Uterus (tissue), 4 donors: Measurements from ENCODE around the gene ATG16L1. TPM values are rescaled to one million over a fixed set of nuclear protein-coding genes. Genes with fewer than 3 reads are reported as not detected.

Experiments
- DNase-seq, 2 donors: peaks; one replicate each; pipeline ENCODE4 v3.0.0-alpha.2; 2019 to 2020
- H3K27ac ChIP-seq, 2 donors: fragments of 200-600 bp; sonication (generic); 1 replicate in 1 of 2; 2 replicates in 1 of 2; pipeline ENCODE4 v1.5.1; 2016 to 2018
- H3K27me3 ChIP-seq, 2 donors: fragments of 200-600 bp; sonication (generic); one replicate each; pipeline ENCODE4 v1.5.1; 2018 to 2019; ENCODE audit warnings: control low read depth in 1 of 2
- H3K36me3 ChIP-seq, 2 donors: fragments of 200-600 bp; sonication (generic); one replicate each; pipeline ENCODE4 v1.5.1; 2019; ENCODE audit warnings: control low read depth in 1 of 2
- H3K4me1 ChIP-seq, 2 donors: fragments of 200-600 bp; sonication (generic); one replicate each; pipeline ENCODE4 v1.5.1; 2018 to 2019; ENCODE audit warnings: control low read depth in 1 of 2
- H3K4me3 ChIP-seq, 2 donors: fragments of 200-600 bp; sonication (generic); 1 replicate in 1 of 2; 2 replicates in 1 of 2; pipeline ENCODE4 v1.5.1; 2018 to 2019; ENCODE audit warnings: mild to moderate bottlenecking in 1 of 2
- H3K9me3 ChIP-seq, 2 donors: fragments of 200-600 bp; sonication (generic); one replicate each; pipeline ENCODE4 v1.5.1; 2019; ENCODE audit warnings: control low read depth in 1 of 2
- POLR2A ChIP-seq, 2 donors: fragments of 450-650 bp; IDR thresholded peaks; one replicate each; pipeline ENCODE4 v1.6.1; 2016; ENCODE audit warnings: antibody characterized with exemption in 2 of 2, mild to moderate bottlenecking in 1 of 2, moderate library complexity in 1 of 2
- intact Hi-C: fragments of 100-400 bp; cut with DNase I; formaldehyde crosslinking; loops from one replicate; pipeline ENCODE4 v1.15.1; 2023; ENCODE audit warnings: low total_unique reads
- total RNA-seq, 4 donors: library from RNA; depleted of rRNA in 3 of 4; stranded (reverse); fragments of >200 nt in 3 of 4; gene quantifications; one replicate each; pipeline versions ENCODE4 v1.1.0 to v1.2.4, GENCODE V29; 2014 to 2023
- TF ChIP-seq, protein P1 (sequence below), 4 experiments: fragments of 200-600 bp in 2 of 4; fragments of 450-650 bp in 2 of 4; sonication (generic) in 2 of 4; IDR thresholded peaks; one replicate each; pipeline ENCODE4 v1.5.1; 2016 to 2019; ENCODE audit warnings: antibody characterized with exemption in 4 of 4, mild to moderate bottlenecking in 2 of 4, moderate library complexity in 1 of 4
- donor health status: DM: yes; HTN: yes; CAD: no.

ATG16L1 gene
- total RNA-seq, 4 donors from 2014 or later = 26.2 to 42.9 (median 31.9) TPM

DNA sequence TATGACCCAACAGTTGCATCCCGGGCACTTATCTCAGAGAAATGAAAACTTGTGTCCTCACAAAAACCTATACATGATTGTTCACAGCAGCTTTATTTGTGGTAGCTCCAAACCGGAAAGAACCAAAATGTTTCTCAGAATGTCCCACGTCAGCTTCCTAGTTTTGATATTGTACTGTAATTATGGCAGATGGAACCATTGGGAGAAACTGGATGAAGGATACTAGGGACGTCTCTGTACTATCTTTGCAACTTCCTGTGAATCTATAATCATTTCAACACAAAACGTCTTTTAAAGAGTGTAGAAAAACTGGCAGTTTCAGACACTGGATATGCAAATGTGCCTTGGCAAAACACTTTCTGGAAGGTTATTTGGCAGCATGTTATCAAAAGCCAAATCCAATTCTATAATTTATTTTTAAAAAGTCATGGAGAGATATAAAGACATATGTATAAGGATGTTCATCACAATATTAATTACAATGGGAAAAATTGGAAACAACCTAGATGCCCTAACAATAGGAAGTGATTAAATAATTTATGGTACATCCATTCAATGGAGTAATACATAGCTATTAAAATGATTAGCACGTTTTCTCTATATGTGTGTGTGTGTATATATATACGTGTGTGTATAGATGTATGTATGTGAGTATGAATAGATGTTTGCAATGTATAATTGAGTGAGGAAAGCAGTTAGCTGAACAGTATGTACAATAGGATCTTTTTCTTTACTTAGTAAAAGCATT is 65.9 kb downstream of the ATG16L1 start:
- Histone ChIP-seq H3K27ac (no peak overlapping the region), H3K4me3 (no peak overlapping the region), H3K36me3 (no peaks in the 10 kb centered on the region), H3K27me3 (no peaks in the 10 kb centered on the region), H3K4me1 (no peaks in the 10 kb centered on the region), H3K9me3 (no peaks in the 10 kb centered on the region)
- DNase-seq = no peak
- intact Hi-C loops = no loop called here
- TF ChIP-seq, protein P1, sequence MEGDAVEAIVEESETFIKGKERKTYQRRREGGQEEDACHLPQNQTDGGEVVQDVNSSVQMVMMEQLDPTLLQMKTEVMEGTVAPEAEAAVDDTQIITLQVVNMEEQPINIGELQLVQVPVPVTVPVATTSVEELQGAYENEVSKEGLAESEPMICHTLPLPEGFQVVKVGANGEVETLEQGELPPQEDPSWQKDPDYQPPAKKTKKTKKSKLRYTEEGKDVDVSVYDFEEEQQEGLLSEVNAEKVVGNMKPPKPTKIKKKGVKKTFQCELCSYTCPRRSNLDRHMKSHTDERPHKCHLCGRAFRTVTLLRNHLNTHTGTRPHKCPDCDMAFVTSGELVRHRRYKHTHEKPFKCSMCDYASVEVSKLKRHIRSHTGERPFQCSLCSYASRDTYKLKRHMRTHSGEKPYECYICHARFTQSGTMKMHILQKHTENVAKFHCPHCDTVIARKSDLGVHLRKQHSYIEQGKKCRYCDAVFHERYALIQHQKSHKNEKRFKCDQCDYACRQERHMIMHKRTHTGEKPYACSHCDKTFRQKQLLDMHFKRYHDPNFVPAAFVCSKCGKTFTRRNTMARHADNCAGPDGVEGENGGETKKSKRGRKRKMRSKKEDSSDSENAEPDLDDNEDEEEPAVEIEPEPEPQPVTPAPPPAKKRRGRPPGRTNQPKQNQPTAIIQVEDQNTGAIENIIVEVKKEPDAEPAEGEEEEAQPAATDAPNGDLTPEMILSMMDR (IDR thresholded peaks at IDR 0.05) = no peak
- TF ChIP-seq POLR2A (IDR thresholded peaks at IDR 0.05) = no peak

DNA sequence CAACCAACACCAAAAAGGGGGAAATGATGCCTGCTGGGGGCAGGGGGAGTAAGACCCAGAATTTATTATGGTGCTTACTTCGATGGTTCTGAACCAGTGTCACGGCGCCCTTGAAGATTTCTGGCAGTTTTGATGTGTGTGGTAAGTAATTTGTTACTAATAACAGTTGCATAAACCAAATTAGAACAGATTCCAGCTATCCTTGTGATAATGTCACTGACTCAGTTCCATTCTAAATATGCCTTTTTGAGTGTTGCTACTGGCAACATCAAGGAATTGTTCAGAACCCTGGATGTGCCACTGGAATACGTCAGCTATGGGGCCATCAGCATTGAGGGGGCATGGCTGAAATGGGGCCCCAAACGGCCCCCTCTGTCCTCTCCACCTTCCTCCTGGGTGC is 67.8 kb downstream of the ATG16L1 start:
- TF ChIP-seq, protein P1 (IDR thresholded peaks at IDR 0.05) = no peak
- no peak for TF ChIP-seq POLR2A (IDR thresholded peaks at IDR 0.05)
- no peaks in the 10 kb centered on the region for H3K9me3 ChIP-seq
- intact Hi-C loops = no loop called here
- H3K4me1 ChIP-seq = no peaks in the 10 kb centered on the region
- no peaks in the 10 kb centered on the region for H3K27me3 ChIP-seq
- H3K36me3 ChIP-seq = no peaks in the 10 kb centered on the region
- H3K4me3 ChIP-seq = no peak overlapping the region
- no peak overlapping the region for H3K27ac ChIP-seq
- no peak for DNase-seq

DNA sequence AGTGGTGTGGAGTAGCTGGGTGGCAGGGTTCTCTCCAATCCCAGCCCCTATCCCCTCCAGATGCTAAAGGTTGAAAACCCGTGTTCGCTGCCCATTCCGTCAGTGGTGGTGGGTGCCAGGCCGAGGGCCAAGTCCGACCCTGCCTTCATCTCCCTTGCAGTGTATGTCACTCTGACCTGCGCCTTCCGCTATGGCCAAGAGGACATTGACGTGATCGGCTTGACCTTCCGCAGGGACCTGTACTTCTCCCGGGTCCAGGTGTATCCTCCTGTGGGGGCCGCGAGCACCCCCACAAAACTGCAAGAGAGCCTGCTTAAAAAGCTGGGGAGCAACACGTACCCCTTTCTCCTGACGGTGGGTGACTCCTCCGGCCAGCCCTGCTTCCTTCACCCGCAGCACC is 69.0 kb downstream of the ATG16L1 start:
- Histone ChIP-seq H3K27ac (no peak overlapping the region), H3K4me1 (no peaks in the 10 kb centered on the region), H3K36me3 (no peaks in the 10 kb centered on the region), H3K4me3 (no peak overlapping the region), H3K27me3 (no peaks in the 10 kb centered on the region), H3K9me3 (no peaks in the 10 kb centered on the region)
- TF ChIP-seq POLR2A (IDR thresholded peaks at IDR 0.05) = no peak
- TF ChIP-seq, protein P1 (IDR thresholded peaks at IDR 0.05) = no peak
- no peak for DNase-seq
- intact Hi-C loops = no loop called here

DNA sequence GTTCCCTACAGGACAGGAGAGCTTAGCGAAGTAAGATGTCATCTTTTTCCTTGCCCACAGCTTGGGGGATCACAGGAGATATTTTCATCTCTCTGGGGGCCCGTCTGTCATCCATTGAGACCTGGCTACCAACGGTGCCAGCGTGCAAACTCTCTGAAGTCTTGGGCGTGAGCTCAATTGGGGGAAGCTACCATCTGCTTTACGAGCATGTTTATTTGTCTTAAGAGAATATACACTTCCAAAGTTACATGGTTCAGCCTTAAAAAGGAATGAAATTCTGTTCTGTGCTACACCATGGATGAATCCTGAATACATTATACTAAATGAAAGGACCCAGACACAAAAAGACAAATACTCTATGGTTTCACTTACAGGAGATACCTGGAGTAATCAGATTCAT is 69.7 kb downstream of the ATG16L1 start:
- Histone ChIP-seq H3K9me3 (no peaks in the 10 kb centered on the region), H3K4me3 (no peak overlapping the region), H3K27ac (no peak overlapping the region), H3K36me3 (no peaks in the 10 kb centered on the region), H3K4me1 (no peaks in the 10 kb centered on the region), H3K27me3 (no peaks in the 10 kb centered on the region)
- TF ChIP-seq, protein P1 (IDR thresholded peaks at IDR 0.05) = no peak
- no peak for TF ChIP-seq POLR2A (IDR thresholded peaks at IDR 0.05)
- no peak for DNase-seq
- intact Hi-C loops = no loop called here

DNA sequence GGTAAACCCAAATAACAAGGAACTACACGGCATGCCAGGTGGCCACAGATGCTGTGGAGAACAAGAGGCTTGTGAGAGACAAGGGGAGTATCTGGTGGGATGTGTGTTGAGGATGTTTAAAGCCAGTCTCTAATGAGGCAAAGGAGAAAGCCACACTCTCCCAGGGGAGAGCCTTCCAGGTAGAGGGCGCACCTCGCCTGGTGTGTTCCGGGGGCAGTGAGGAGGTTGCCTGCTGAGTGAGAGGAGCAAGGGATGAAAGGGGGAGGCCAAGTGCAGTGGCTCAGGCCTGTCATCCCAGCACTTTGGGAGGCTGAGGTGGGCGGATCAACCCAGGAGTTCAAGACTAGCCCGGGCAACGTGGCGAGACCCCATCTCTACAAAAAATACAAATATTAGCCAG is 72.4 kb downstream of the ATG16L1 start:
- Histone ChIP-seq H3K4me3 (no peak overlapping the region), H3K4me1 (no peaks in the 10 kb centered on the region), H3K9me3 (no peaks in the 10 kb centered on the region), H3K36me3 (no peaks in the 10 kb centered on the region), H3K27me3 (no peaks in the 10 kb centered on the region), H3K27ac (no peak overlapping the region)
- no peak for TF ChIP-seq POLR2A (IDR thresholded peaks at IDR 0.05)
- TF ChIP-seq, protein P1 (IDR thresholded peaks at IDR 0.05) = no peak
- intact Hi-C loops = no loop called here
- no peak for DNase-seq
